ENCODE results near the gene RBP2.
"Not testable (repeated sequence)": the region's sequence is repeated elsewhere in the genome, so short reads cannot be mapped to it uniquely, and the experiment has no call there.

RBP2 gene

GRCh38 chr3:139440639-139441556 lies 35.4 kb downstream of the RBP2 start:
- DNase-seq: no peak

GRCh38 chr3:139439278-139439677 lies 37.0 kb downstream of the RBP2 start:
- peak; percentile 80 for DNase-seq

GRCh38 chr3:139434764-139435307 lies 41.5 kb downstream of the RBP2 start:
- DNase-seq: no peak

- no peak for DNase-seq
Observed at GRCh38 chr3:139434228-139434627, 42.1 kb downstream of the RBP2 start.

GRCh38 chr3:139433089-139433488 lies 43.2 kb downstream of the RBP2 start:
- DNase-seq: no peak

GRCh38 chr3:139430493-139430892 lies 45.8 kb downstream of the RBP2 start:
- peak; percentile 37 for DNase-seq

- peak; percentile 90 for DNase-seq
Observed at GRCh38 chr3:139427283-139428060, 48.8 kb downstream of the RBP2 start.

GRCh38 chr3:139425745-139426400 lies 50.4 kb downstream of the RBP2 start:
- no peak for DNase-seq

GRCh38 chr3:139423232-139423631 lies 53.1 kb downstream of the RBP2 start:
- DNase-seq: no peak

GRCh38 chr3:139421460-139421859 lies 54.9 kb downstream of the RBP2 start:
- no peak for DNase-seq

- DNase-seq: no peak
Observed at GRCh38 chr3:139421040-139421439, 55.3 kb downstream of the RBP2 start.

GRCh38 chr3:139418144-139418543 lies 58.2 kb downstream of the RBP2 start:
- DNase-seq: no peak

GRCh38 chr3:139416275-139416674 lies 60.0 kb downstream of the RBP2 start:
- no peak for DNase-seq

- no peak for DNase-seq
Observed at GRCh38 chr3:139414608-139415224, 61.6 kb downstream of the RBP2 start.

- not testable (repeated sequence) for DNase-seq
Observed at GRCh38 chr3:139412891-139413290, 63.4 kb downstream of the RBP2 start.

All from NCI-H146 (cell line).